H9 (cell line): Measurements from ENCODE around the gene KRTAP4-1. TPM values are rescaled to one million over a fixed set of nuclear protein-coding genes. Genes with fewer than 3 reads are reported as not detected.

Source experiments
- DNase-seq: peaks from one replicate; pipeline ENCODE4 v3.0.0-alpha.2; 2017
- H2AFZ ChIP-seq: one replicate; pipeline ENCODE4 v1.6.1; 2013; ENCODE audit warnings: mild to moderate bottlenecking, low read length, control low read depth, moderate library complexity
- H2AK5ac ChIP-seq: 2 replicates; pipeline ENCODE4 v1.6.1; 2013; ENCODE audit warnings: low read length, control low read depth, mixed read lengths; ENCODE audit not compliant: insufficient read length
- H2BK120ac ChIP-seq: one replicate; pipeline ENCODE4 v1.6.1; 2013; ENCODE audit warnings: low read depth, mild to moderate bottlenecking, low read length, control low read depth, inconsistent platforms; ENCODE audit not compliant: poor library complexity, severe bottlenecking
- H2BK12ac ChIP-seq: 2 replicates; pipeline ENCODE4 v1.6.1; 2013; ENCODE audit warnings: low read length, control low read depth, mixed read lengths, low read depth; ENCODE audit not compliant: insufficient read length
- H2BK15ac ChIP-seq: 2 replicates; pipeline ENCODE4 v1.6.1; 2013; ENCODE audit warnings: low read depth, low read length, control low read depth
- H2BK20ac ChIP-seq: one replicate; pipeline ENCODE4 v1.6.1; 2013; ENCODE audit warnings: low read depth, mild to moderate bottlenecking, low read length, control low read depth, inconsistent platforms; ENCODE audit not compliant: poor library complexity, severe bottlenecking
- H2BK5ac ChIP-seq: 2 replicates; pipeline ENCODE4 v1.6.1; 2013; ENCODE audit warnings: low read length, control low read depth, mixed read lengths; ENCODE audit not compliant: insufficient read length
- H3K14ac ChIP-seq: 2 replicates; pipeline ENCODE4 v1.6.1; 2013; ENCODE audit warnings: low read length, control low read depth; ENCODE audit not compliant: insufficient read depth
- H3K18ac ChIP-seq: 2 replicates; pipeline ENCODE4 v1.6.1; 2013; ENCODE audit warnings: low read depth, mild to moderate bottlenecking, mixed read lengths, low read length, control low read depth; ENCODE audit not compliant: insufficient read length
- H3K23ac ChIP-seq: 2 replicates; pipeline ENCODE4 v1.6.1; 2013; ENCODE audit warnings: low read length, control low read depth, mixed read lengths, low read depth; ENCODE audit not compliant: insufficient read length
- H3K23me2 ChIP-seq: 2 replicates; pipeline ENCODE4 v1.6.1; 2013; ENCODE audit warnings: low read depth, mild to moderate bottlenecking, mixed read lengths, low read length, control low read depth; ENCODE audit not compliant: insufficient read length, poor library complexity, severe bottlenecking
- H3K27ac ChIP-seq: 2 replicates; pipeline ENCODE4 v1.5.1; 2013; ENCODE audit warnings: low read length, control low read depth, mixed read lengths, low read depth; ENCODE audit not compliant: insufficient read length
- H3K27me3 ChIP-seq: 2 replicates; pipeline ENCODE4 v1.6.1; 2013; ENCODE audit warnings: low read length, control low read depth, inconsistent platforms; ENCODE audit not compliant: insufficient read depth
- H3K4ac ChIP-seq: 2 replicates; pipeline ENCODE4 v1.6.1; 2013; ENCODE audit warnings: low read depth, mild to moderate bottlenecking, control low read depth, inconsistent platforms, low read length, moderate library complexity
- H3K4me1 ChIP-seq: 2 replicates; pipeline ENCODE4 v1.6.1; 2013; ENCODE audit warnings: low read length, control low read depth, inconsistent platforms; ENCODE audit not compliant: insufficient read depth
- H3K4me2 ChIP-seq: 2 replicates; pipeline ENCODE4 v1.6.1; 2013; ENCODE audit warnings: low read length, control low read depth, mixed read lengths; ENCODE audit not compliant: insufficient read length, insufficient read depth
- H3K56ac ChIP-seq: 2 replicates; pipeline ENCODE4 v1.6.1; 2013; ENCODE audit warnings: low read depth, mild to moderate bottlenecking, mixed read lengths, low read length, control low read depth; ENCODE audit not compliant: insufficient read length
- H3K79me1 ChIP-seq: 2 replicates; pipeline ENCODE4 v1.6.1; 2013; ENCODE audit warnings: low read depth, mild to moderate bottlenecking, moderate library complexity, low read length, control low read depth, inconsistent platforms; ENCODE audit not compliant: insufficient read depth, poor library complexity, severe bottlenecking
- H3K79me2 ChIP-seq: 2 replicates; pipeline ENCODE4 v1.6.1; 2013; ENCODE audit warnings: low read length, control low read depth, inconsistent platforms; ENCODE audit not compliant: insufficient read depth
- H3K9ac ChIP-seq: 2 replicates; pipeline ENCODE4 v1.6.1; 2013; ENCODE audit warnings: low read length, control low read depth, mixed read lengths; ENCODE audit not compliant: insufficient read length; ENCODE audit errors: extremely low read depth
- H3K9me3 ChIP-seq: one replicate; pipeline ENCODE4 v1.6.1; 2013; ENCODE audit warnings: low read depth, low read length, inconsistent platforms; ENCODE audit not compliant: control insufficient read depth
- H3T11ph ChIP-seq: one replicate; pipeline ENCODE4 v1.6.1; 2013; ENCODE audit warnings: mild to moderate bottlenecking, low read length, control low read depth, inconsistent platforms
- H4K20me1 ChIP-seq: one replicate; pipeline ENCODE4 v1.6.1; 2013; ENCODE audit not compliant: control insufficient read depth, insufficient read length, insufficient read depth
- H4K5ac ChIP-seq: 2 replicates; pipeline ENCODE4 v1.6.1; 2013; ENCODE audit warnings: low read depth, mild to moderate bottlenecking, mixed read lengths, low read length, control low read depth; ENCODE audit not compliant: insufficient read length
- H4K8ac ChIP-seq: replicated peaks from 2 replicates; pipeline ENCODE4 v1.6.1; 2013; ENCODE audit warnings: low read length, control low read depth, mixed read lengths, low read depth; ENCODE audit not compliant: insufficient read length
- H4K91ac ChIP-seq: 2 replicates; pipeline ENCODE4 v1.6.1; 2013; ENCODE audit warnings: low read depth, mild to moderate bottlenecking, moderate library complexity, mixed read lengths, low read length, control low read depth; ENCODE audit not compliant: insufficient read length
- H3K27ac Mint-ChIP-seq, 3 experiments: 2 replicates in 2 of 3; 3 replicates in 1 of 3; pipeline ENCODE4 v1.8.0; 2020 to 2021; ENCODE audit warnings: mixed read lengths in 3 of 3, mild to moderate bottlenecking in 1 of 3, moderate library complexity in 1 of 3
- H3K27me3 Mint-ChIP-seq: 2 replicates; pipeline ENCODE4 v1.8.0; 2021; ENCODE audit warnings: low read depth, mild to moderate bottlenecking, moderate library complexity, mixed read lengths
- H3K36me3 Mint-ChIP-seq, 3 experiments: 2 replicates in 2 of 3; 3 replicates in 1 of 3; pipeline ENCODE4 v1.8.0; 2020 to 2021; ENCODE audit warnings: low read depth in 3 of 3, mixed read lengths in 3 of 3; ENCODE audit not compliant: insufficient read depth in 1 of 3
- H3K4me1 Mint-ChIP-seq, 2 experiments: 2 replicates each; pipeline ENCODE4 v1.8.0; 2020; ENCODE audit warnings: mixed read lengths in 2 of 2
- H3K4me3 Mint-ChIP-seq, 2 experiments: 2 replicates in 1 of 2; 3 replicates in 1 of 2; pipeline ENCODE4 v1.8.0; 2020 to 2021; ENCODE audit warnings: mild to moderate bottlenecking in 2 of 2, mixed read lengths in 2 of 2, moderate library complexity in 1 of 2
- H3K9me3 Mint-ChIP-seq, 2 experiments: 2 replicates in 1 of 2; 3 replicates in 1 of 2; pipeline ENCODE4 v1.8.0; 2020; ENCODE audit warnings: mild to moderate bottlenecking in 2 of 2, mixed read lengths in 2 of 2, moderate library complexity in 1 of 2
- WGBS: extraction: QIAGEN DNeasy Blood & Tissue Kit; methylation state at CpG from one replicate; pipeline ENCODE4 v1.1.7; 2013; ENCODE audit warnings: missing lambda C conversion rate, low lambda C conversion rate, mixed read lengths; ENCODE audit not compliant: insufficient read length; ENCODE audit errors: extremely low coverage; 5-methylcytosine and 5-hydroxymethylcytosine counted together
- total RNA-seq: library from RNA; stranded (reverse); gene quantifications from 2 replicates; pipeline ENCODE4 v1.2.1, GENCODE V29; 2021
- TF ChIP-seq, protein P1 (sequence below): fragments of 200-600 bp; sonication (generic); conservative IDR thresholded peaks from 3 replicates; pipeline ENCODE4 v1.8.0; 2021; ENCODE audit warnings: antibody characterized with exemption, mild to moderate bottlenecking

Gene KRTAP4-1
- total RNA-seq, 1 experiment from 2014 or later: not detected

DNA sequence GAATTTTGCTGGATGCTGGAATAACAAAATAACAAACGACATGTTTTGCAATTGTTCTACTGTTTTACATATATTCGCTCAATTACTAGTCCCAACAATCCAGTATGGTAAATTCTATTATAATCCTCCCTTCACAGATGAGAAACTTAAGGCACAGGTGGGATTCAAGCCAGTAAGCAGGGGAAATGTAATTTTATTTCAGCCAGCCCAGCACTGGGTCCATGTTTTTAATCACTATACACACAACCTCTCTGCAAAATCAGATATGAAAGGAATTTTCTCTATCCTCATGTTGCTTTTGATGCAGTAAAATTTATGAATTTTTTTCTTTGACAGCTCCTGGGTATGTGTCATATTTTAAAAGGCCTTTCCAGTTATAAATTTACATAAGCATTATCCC is 39.5 kb downstream of the KRTAP4-1 start:
- Histone ChIP-seq H2AK5ac (no peak overlapping the region), H3K4me1 (no peaks in the 10 kb centered on the region), H3K27me3 (no peaks in the 10 kb centered on the region), H3K4ac (no peak overlapping the region), H2AFZ (no peak overlapping the region), H4K8ac (no peak overlapping the region), H2BK15ac (no peak overlapping the region), H3K9ac (no peak overlapping the region), H3K23ac (no peak overlapping the region), H3K79me1 (no peaks in the 10 kb centered on the region), H2BK5ac (no peak overlapping the region), H4K91ac (no peak overlapping the region), H4K20me1 (no peaks in the 10 kb centered on the region), H3K14ac (no peak overlapping the region), H4K5ac (no peak overlapping the region), H3K18ac (no peak overlapping the region), H3K4me2 (no peak overlapping the region), H3K56ac (no peak overlapping the region), H3K23me2 (no peaks in the 10 kb centered on the region), H3K9me3 (peaks cover 5% of the 10 kb centered on the region), H3K27ac (no peak overlapping the region), H2BK120ac (no peak overlapping the region), H2BK20ac (no peak overlapping the region), H3K79me2 (no peaks in the 10 kb centered on the region), H3T11ph (no peak overlapping the region), H2BK12ac (no peak overlapping the region)
- no peak overlapping the region for H3K4me3 Mint-ChIP-seq
- peaks cover 2 to 13% of the 10 kb centered on the region in 2 experiments for H3K4me1 Mint-ChIP-seq
- H3K9me3 Mint-ChIP-seq: peaks cover 22 to 28% of the 10 kb centered on the region in 2 experiments
- H3K27me3 Mint-ChIP-seq: no peaks in the 10 kb centered on the region
- H3K27ac Mint-ChIP-seq: no peak overlapping the region
- H3K36me3 Mint-ChIP-seq: peaks cover 11 to 34% (median 19%) of the 10 kb centered on the region in 3 experiments
- WGBS: no CpG with 5 or more reads among the region's 2 CpGs
- TF ChIP-seq, protein P1, sequence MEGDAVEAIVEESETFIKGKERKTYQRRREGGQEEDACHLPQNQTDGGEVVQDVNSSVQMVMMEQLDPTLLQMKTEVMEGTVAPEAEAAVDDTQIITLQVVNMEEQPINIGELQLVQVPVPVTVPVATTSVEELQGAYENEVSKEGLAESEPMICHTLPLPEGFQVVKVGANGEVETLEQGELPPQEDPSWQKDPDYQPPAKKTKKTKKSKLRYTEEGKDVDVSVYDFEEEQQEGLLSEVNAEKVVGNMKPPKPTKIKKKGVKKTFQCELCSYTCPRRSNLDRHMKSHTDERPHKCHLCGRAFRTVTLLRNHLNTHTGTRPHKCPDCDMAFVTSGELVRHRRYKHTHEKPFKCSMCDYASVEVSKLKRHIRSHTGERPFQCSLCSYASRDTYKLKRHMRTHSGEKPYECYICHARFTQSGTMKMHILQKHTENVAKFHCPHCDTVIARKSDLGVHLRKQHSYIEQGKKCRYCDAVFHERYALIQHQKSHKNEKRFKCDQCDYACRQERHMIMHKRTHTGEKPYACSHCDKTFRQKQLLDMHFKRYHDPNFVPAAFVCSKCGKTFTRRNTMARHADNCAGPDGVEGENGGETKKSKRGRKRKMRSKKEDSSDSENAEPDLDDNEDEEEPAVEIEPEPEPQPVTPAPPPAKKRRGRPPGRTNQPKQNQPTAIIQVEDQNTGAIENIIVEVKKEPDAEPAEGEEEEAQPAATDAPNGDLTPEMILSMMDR: no peak
- no peak for DNase-seq
